Prostate gland (tissue), 2 donors: ENCODE measurements around the gene KCNQ5. TPM values are rescaled to one million over a fixed set of nuclear protein-coding genes. Genes with fewer than 3 reads are reported as not detected.

Source experiments
- DNase-seq: peaks from one replicate; pipeline ENCODE4 v3.0.0-alpha.2; 2019; ENCODE audit warnings: low spot score
- H3K27ac ChIP-seq, 2 donors: fragments of 200-600 bp; sonication (generic); 2 replicates each; pipeline ENCODE4 v1.5.1; 2017 to 2019
- H3K27me3 ChIP-seq: fragments of 200-600 bp; sonication (generic); replicated peaks from 2 replicates; pipeline ENCODE4 v1.5.1; 2019; ENCODE audit not compliant: insufficient read depth
- H3K36me3 ChIP-seq, 2 donors: fragments of 200-600 bp; sonication (generic); 1 replicate in 1 of 2; 2 replicates in 1 of 2; pipeline versions ENCODE4 v1.5.1 to v1.8.1; 2017 to 2019
- H3K4me1 ChIP-seq: fragments of 200-600 bp; sonication (generic); replicated peaks from 2 replicates; pipeline ENCODE4 v1.5.1; 2019
- H3K4me3 ChIP-seq, 2 donors: fragments of 200-600 bp; sonication (generic); 2 replicates each; pipeline ENCODE4 v1.5.1; 2017 to 2019
- H3K9me3 ChIP-seq: fragments of 200-600 bp; sonication (generic); 2 replicates; pipeline ENCODE4 v1.5.1; 2017
- CTCF ChIP-seq, 4 experiments: fragments of 200-600 bp in 2 of 4; fragments of 450-650 bp in 2 of 4; sonication (generic) in 2 of 4; IDR thresholded peaks; 1 replicate in 3 of 4; 2 replicates in 1 of 4; pipeline ENCODE4 v1.5.1; 2016 to 2019; ENCODE audit warnings: antibody characterized with exemption in 4 of 4, mild to moderate bottlenecking in 2 of 4, moderate library complexity in 2 of 4
- POLR2A ChIP-seq: fragments of 450-650 bp; IDR thresholded peaks from one replicate; pipeline ENCODE4 v1.6.1; 2016; ENCODE audit warnings: antibody characterized with exemption, mild to moderate bottlenecking
- POLR2AphosphoS5 ChIP-seq: sonication (generic); formaldehyde crosslinking; IDR thresholded peaks from one replicate; pipeline ENCODE4 v1.6.1; 2017; ENCODE audit warnings: antibody characterized with exemption
- WGBS: methylation state at CpG from one replicate; pipeline ENCODE4 v1.1.5; 2018; 5-methylcytosine and 5-hydroxymethylcytosine counted together
- intact Hi-C: fragments of 100-400 bp; cut with DNase I; formaldehyde crosslinking; loops from one replicate; pipeline ENCODE4 v1.14.2; 2022
- total RNA-seq, 2 donors: library from RNA; depleted of rRNA; stranded (reverse); fragments of >200 nt; gene quantifications; one replicate each; pipeline ENCODE4 v1.1.0, GENCODE V29; 2016

Gene KCNQ5
- total RNA-seq, 2 donors from 2014 or later, result 3.6 to 4.1 TPM

- Histone ChIP-seq H3K4me1 (no peaks in the 10 kb centered on the region), H3K27ac (no peak overlapping the region), H3K4me3 (no peak overlapping the region), H3K9me3 (no peaks in the 10 kb centered on the region), H3K27me3 (no peaks in the 10 kb centered on the region), H3K36me3 (no peaks in the 10 kb centered on the region)
- intact Hi-C loops, result no loop called here
- no peak for TF ChIP-seq POLR2A
- 79% methylated on average over 1 of the region's 1 CpG for WGBS
- no peak for DNase-seq
Observed at GRCh38 chr6:72653026-72653425, 31.2 kb downstream of the KCNQ5 start.

GRCh38 chr6:72654071-72654621 lies 32.3 kb downstream of the KCNQ5 start:
- no peaks in the 10 kb centered on the region for H3K9me3 ChIP-seq
- intact Hi-C loops, result no loop called here
- H3K27ac ChIP-seq, result no peak overlapping the region
- 96% methylated on average over 2 of the region's 2 CpGs for WGBS
- TF ChIP-seq POLR2A, result no peak
- TF ChIP-seq POLR2AphosphoS5, result no peak
- no peak for TF ChIP-seq CTCF (IDR thresholded peaks at IDR 0.05)
- H3K36me3 ChIP-seq, result no peaks in the 10 kb centered on the region
- H3K4me1 ChIP-seq, result no peaks in the 10 kb centered on the region
- H3K4me3 ChIP-seq, result no peak overlapping the region
- H3K27me3 ChIP-seq, result no peaks in the 10 kb centered on the region
- DNase-seq, result no peak

- intact Hi-C loops, result no loop called here
- H3K36me3 ChIP-seq, result no peaks in the 10 kb centered on the region
- no peaks in the 10 kb centered on the region for H3K4me1 ChIP-seq
- DNase-seq, result no peak
- no peak overlapping the region for H3K4me3 ChIP-seq
- no peaks in the 10 kb centered on the region for H3K9me3 ChIP-seq
- H3K27me3 ChIP-seq, result no peaks in the 10 kb centered on the region
- WGBS, result 46% methylated on average over 3 of the region's 3 CpGs
- TF ChIP-seq POLR2AphosphoS5, result no peak
- no peak for TF ChIP-seq POLR2A
- no peak for TF ChIP-seq CTCF (IDR thresholded peaks at IDR 0.05)
- H3K27ac ChIP-seq, result no peak overlapping the region
Observed at GRCh38 chr6:72657407-72658197, 35.7 kb downstream of the KCNQ5 start.

GRCh38 chr6:72659754-72660153 lies 37.9 kb downstream of the KCNQ5 start:
- DNase-seq, result no peak
- WGBS, result 94% methylated on average over 5 of the region's 5 CpGs
- intact Hi-C loops, result no loop called here
- H3K4me1 ChIP-seq, result no peaks in the 10 kb centered on the region
- no peaks in the 10 kb centered on the region for H3K36me3 ChIP-seq
- TF ChIP-seq POLR2A (no peak), CTCF (IDR thresholded peaks at IDR 0.05) (no peak), POLR2AphosphoS5 (no peak)
- no peak overlapping the region for H3K27ac ChIP-seq
- no peaks in the 10 kb centered on the region for H3K9me3 ChIP-seq
- H3K27me3 ChIP-seq, result no peaks in the 10 kb centered on the region
- no peak overlapping the region for H3K4me3 ChIP-seq

GRCh38 chr6:72661411-72661810 lies 39.5 kb downstream of the KCNQ5 start:
- intact Hi-C loops, result no loop called here
- TF ChIP-seq CTCF (IDR thresholded peaks at IDR 0.05) (no peak), POLR2AphosphoS5 (no peak), POLR2A (no peak)

More at GRCh38 chr6:72661411-72661810, 39.5 kb downstream of the KCNQ5 start:
- Histone ChIP-seq H3K27me3 (no peaks in the 10 kb centered on the region), H3K9me3 (no peaks in the 10 kb centered on the region), H3K27ac (no peak overlapping the region), H3K4me1 (no peaks in the 10 kb centered on the region), H3K36me3 (no peaks in the 10 kb centered on the region), H3K4me3 (no peak overlapping the region)
- DNase-seq, result no peak
- WGBS, result 88% methylated on average over 1 of the region's 1 CpG
